SK-N-MC (cell line): ENCODE measurements around the gene SLC26A3.

Experiments used
- DNase-seq: peaks from one replicate; pipeline ENCODE4 v3.0.0-alpha.2; 2011; ENCODE audit warnings: low read depth, low spot score
- H3K27ac ChIP-seq: fragments of 200-600 bp; sonication (generic); 2 replicates; pipeline ENCODE4 v1.5.1; 2016; ENCODE audit warnings: mixed run types
- H3K36me3 ChIP-seq: fragments of 200-600 bp; sonication (generic); 2 replicates; pipeline ENCODE4 v1.6.1; 2017; ENCODE audit warnings: antibody characterized with exemption, low read length, mixed read lengths; ENCODE audit not compliant: insufficient read depth
- H3K4me3 ChIP-seq: fragments of 200-600 bp; sonication (generic); 2 replicates; pipeline ENCODE4 v1.5.1; 2016
- H3K9ac ChIP-seq: fragments of 200-600 bp; sonication (generic); 2 replicates; pipeline ENCODE4 v1.8.0; 2017; ENCODE audit warnings: mixed run types, mixed read lengths; ENCODE audit not compliant: insufficient read length
- H3K9me3 ChIP-seq: fragments of 200-600 bp; sonication (generic); 2 replicates; pipeline ENCODE4 v1.6.1; 2017; ENCODE audit warnings: low read depth, mild to moderate bottlenecking, antibody characterized with exemption, low read length, moderate library complexity, mixed read lengths
- EZH2 ChIP-seq: fragments of 200-600 bp; sonication (generic); IDR thresholded peaks from one replicate; pipeline ENCODE4 v1.6.1; 2017; ENCODE audit warnings: antibody characterized with exemption
- FOXP2 ChIP-seq: optimal IDR thresholded peaks from 2 replicates; pipeline ENCODE3; 2011; ENCODE audit warnings: mild to moderate bottlenecking, moderate library complexity; ENCODE audit not compliant: insufficient read depth; ENCODE audit errors: extremely low read length, control extremely low read depth
- POLR2AphosphoS5 ChIP-seq: IDR thresholded peaks from 2 replicates; pipeline ENCODE4 v1.6.1; 2012; ENCODE audit warnings: mild to moderate bottlenecking, low read depth, low read length, borderline replicate concordance

SLC26A3 gene

DNA sequence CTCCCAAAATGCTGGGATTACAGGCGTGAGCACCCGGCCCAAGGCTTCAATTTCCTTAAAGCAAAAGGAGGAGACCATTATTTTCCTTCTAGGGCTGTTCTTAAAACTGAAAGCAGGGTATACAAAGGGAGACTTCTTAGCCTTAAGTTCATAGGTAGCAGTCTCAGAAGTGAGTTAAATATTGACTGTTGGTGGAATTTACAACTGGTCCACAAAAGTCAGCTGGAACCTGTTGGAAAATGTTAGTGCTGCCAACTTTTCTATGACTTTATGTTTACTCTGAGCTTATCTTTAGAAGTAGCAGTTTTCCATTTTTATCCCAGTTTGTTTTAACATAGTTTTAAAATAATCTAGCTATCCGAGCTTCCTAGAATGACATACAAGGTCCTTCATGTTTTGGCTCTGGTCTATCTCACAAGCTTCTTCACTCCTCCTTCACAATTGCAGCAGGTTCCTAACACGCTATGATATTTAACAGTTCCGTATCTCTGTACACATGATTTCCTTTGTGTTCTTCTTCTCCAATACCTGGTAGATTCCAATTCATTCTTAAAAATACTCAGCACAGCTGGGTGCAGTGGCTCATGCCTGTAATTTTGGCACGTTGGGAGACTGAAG is 3.3 kb downstream of the SLC26A3 start:
- Histone ChIP-seq H3K36me3 (no peaks in the 10 kb centered on the region), H3K27ac (no peak overlapping the region), H3K9me3 (no peaks in the 10 kb centered on the region), H3K4me3 (no peak overlapping the region), H3K9ac (no peak overlapping the region)
- TF ChIP-seq EZH2 (no peak), FOXP2 (no peak), POLR2AphosphoS5 (no peak)
- DNase-seq: no peak

DNA sequence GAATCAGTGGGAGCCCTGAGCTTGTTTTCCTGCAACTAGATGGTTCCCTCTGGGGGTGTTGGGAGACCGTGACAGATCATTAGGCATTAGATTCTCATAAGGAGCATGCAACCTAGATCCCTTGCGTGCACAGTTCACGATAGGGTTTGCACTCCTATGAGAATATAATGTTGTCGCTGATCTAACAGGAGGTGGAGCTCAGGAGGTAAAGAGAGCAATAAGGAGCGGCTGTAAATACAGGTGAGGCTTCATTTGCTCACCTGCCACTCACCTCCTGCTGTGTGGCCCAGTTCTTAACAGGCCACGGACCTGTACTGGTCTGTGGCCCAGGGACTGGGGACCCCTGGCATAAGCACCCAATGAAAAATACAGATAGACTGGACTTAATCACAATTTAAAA is 10.7 kb downstream of the SLC26A3 start:
- Histone ChIP-seq H3K27ac (no peak overlapping the region), H3K9ac (no peak overlapping the region), H3K36me3 (no peaks in the 10 kb centered on the region), H3K9me3 (no peaks in the 10 kb centered on the region), H3K4me3 (no peak overlapping the region)
- no peak for DNase-seq
- no peak for TF ChIP-seq EZH2
- no peak for TF ChIP-seq POLR2AphosphoS5
- no peak for TF ChIP-seq FOXP2

DNA sequence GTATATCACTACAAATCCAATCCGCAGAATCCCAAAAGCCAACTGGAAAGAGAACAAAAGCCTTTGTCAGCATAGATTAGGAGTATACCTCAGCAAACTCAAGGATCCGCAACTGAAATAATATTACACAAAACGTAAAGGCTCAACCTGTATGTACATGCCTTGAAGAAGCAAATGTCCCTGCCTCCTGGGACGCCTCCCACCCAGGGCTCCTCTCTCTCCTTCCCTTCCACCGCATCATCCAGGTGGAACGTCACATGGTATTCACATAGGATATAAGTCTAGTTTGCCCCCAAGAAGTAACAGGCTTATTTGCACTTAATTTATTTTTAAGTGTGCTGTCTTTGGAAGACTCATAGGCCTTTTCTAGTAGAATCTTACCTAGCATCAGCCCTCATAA is 13.4 kb downstream of the SLC26A3 start:
- no peak for DNase-seq
- no peak overlapping the region for H3K9ac ChIP-seq
- TF ChIP-seq FOXP2 (no peak), POLR2AphosphoS5 (no peak), EZH2 (no peak)
- no peak overlapping the region for H3K4me3 ChIP-seq
- no peaks in the 10 kb centered on the region for H3K9me3 ChIP-seq
- no peaks in the 10 kb centered on the region for H3K36me3 ChIP-seq
- H3K27ac ChIP-seq: no peak overlapping the region

DNA sequence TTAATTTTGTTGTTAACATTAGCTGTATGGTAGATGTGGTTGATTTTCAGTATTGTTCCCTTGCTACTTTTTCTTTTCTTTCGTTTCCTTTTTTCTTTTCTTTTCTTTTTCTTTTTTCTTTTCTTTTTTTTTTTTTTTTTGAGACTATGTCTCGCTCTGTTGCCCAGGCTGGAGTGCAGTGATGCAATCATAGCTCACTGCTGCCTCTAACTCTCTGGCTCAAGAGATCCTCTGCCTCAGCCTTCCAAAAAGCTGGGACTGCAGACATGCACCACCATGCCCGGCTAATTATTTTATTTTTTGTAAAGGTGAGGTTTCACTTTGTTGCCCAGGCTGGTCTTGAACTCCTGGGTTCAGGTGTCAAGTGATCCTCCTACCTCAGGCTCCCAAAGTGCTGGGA is 14.4 kb downstream of the SLC26A3 start:
- no peak for DNase-seq
- Histone ChIP-seq H3K27ac (no peak overlapping the region), H3K4me3 (no peak overlapping the region), H3K36me3 (no peaks in the 10 kb centered on the region), H3K9ac (no peak overlapping the region), H3K9me3 (no peaks in the 10 kb centered on the region)
- TF ChIP-seq EZH2: no peak
- TF ChIP-seq FOXP2: no peak
- TF ChIP-seq POLR2AphosphoS5: no peak

DNA sequence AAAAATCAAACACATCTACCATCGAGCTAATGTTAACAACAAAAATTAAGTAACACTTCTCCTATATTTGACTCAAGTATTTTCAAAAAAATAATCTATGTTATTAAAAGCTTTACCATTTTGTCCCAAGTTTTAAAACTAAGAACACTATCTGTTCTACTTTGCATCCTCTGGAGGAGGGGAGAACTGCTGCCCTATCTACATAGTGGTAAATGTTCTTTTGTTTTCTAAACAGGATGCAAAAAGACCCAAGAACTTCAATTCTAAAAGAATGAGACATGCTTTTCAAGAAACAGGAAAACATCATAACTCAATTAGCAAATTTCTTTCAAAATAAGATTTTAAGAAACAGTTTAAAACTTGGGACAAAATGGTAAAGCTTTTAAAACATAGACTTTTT is 14.8 kb downstream of the SLC26A3 start:
- Histone ChIP-seq H3K27ac (no peak overlapping the region), H3K36me3 (no peaks in the 10 kb centered on the region), H3K4me3 (no peak overlapping the region), H3K9me3 (no peaks in the 10 kb centered on the region), H3K9ac (no peak overlapping the region)
- TF ChIP-seq FOXP2 (no peak), EZH2 (no peak), POLR2AphosphoS5 (no peak)
- no peak for DNase-seq

DNA sequence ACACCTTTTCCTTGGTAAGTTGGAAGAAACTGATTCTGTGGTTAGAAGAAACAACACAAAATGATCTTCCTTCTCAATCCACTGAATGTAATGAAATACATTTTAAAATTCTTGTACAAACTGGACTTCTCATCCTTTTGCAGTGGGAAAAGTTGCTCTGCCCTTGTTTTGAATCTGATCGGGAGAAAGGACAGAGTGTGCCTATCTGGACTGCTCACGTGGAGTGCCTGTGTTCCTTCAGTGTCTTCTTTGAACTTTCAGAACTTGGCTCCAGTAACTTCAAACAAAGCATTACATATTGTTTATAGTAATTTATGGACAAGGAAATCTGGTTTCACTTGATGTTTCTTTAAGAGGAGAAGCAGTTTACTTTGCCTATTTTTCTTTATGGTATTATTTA is 17.1 kb downstream of the SLC26A3 start:
- Histone ChIP-seq H3K4me3 (no peak overlapping the region), H3K27ac (no peak overlapping the region), H3K36me3 (no peaks in the 10 kb centered on the region), H3K9ac (no peak overlapping the region), H3K9me3 (no peaks in the 10 kb centered on the region)
- TF ChIP-seq POLR2AphosphoS5 (no peak), FOXP2 (no peak), EZH2 (no peak)
- no peak for DNase-seq

DNA sequence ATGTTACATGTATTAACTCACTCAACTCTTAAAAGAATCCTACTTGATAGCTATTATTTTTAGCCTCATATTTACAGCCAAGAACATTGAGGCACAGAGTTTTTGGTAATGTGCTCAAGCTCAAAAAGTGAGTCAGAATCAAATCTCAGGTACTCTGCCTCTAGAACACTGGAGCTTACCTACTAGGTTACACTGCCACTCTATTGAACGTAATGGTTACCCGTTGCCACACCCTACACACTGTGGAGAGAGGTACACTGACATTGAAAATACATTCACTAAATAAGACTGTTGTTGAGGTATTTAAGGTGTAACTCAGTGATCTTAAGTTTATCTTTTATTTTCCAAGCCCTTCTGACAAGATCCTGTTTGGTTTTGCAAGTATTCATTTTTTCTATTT is 17.9 kb downstream of the SLC26A3 start:
- Histone ChIP-seq H3K9ac (no peak overlapping the region), H3K27ac (no peak overlapping the region), H3K36me3 (no peaks in the 10 kb centered on the region), H3K9me3 (no peaks in the 10 kb centered on the region), H3K4me3 (no peak overlapping the region)
- TF ChIP-seq POLR2AphosphoS5 (no peak), EZH2 (no peak), FOXP2 (no peak)
- DNase-seq: no peak

DNA sequence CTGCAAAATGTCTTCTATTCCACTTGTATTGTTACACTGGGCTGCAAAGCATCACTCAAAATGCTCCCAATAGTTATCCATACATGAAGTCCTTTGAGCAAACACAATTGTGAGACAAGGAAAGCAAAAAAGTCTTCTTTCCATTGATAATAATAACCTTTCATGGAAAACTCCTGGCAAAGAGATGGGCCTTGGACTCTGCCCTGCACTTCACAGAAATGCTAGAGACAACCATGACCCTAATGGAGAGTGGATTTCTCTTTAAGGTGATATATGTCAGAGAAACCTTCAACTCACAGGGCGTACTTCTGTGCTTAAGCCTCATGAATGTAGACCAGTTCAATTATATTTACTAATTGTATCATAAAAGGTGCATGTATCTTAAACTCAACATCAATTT is 19.4 kb downstream of the SLC26A3 start:
- TF ChIP-seq FOXP2: no peak
- TF ChIP-seq EZH2: no peak
- TF ChIP-seq POLR2AphosphoS5: no peak
- Histone ChIP-seq H3K27ac (no peak overlapping the region), H3K4me3 (no peak overlapping the region), H3K9me3 (no peaks in the 10 kb centered on the region), H3K36me3 (no peaks in the 10 kb centered on the region), H3K9ac (no peak overlapping the region)
- no peak for DNase-seq

DNA sequence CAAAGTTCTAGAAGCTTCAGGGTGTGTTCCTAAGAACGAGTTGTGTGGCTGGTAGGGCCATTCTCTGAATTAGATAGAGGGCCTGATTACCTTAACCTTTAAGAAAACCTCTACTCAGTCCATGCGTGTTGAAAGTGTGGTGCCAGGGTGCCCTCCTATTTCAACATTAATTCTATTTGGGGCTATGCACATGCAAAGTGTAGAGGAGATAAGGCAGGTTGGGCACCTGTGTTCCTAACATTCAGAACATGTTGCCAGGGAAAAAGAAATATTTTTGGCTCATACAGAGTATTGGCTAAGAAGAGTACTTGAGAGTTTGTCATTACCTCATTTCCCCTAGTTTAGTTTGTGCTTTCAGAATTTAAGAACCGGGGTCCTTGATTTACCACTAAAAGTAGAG is 20.6 kb downstream of the SLC26A3 start:
- H3K4me3 ChIP-seq: no peak overlapping the region
- no peaks in the 10 kb centered on the region for H3K9me3 ChIP-seq
- no peak overlapping the region for H3K27ac ChIP-seq
- DNase-seq: no peak
- no peak overlapping the region for H3K9ac ChIP-seq
- TF ChIP-seq EZH2 (no peak), FOXP2 (no peak), POLR2AphosphoS5 (no peak)
- no peaks in the 10 kb centered on the region for H3K36me3 ChIP-seq
